GM20000 (cell line): Measurements from ENCODE around the gene CAMK4.

Source experiments
- DNase-seq: peaks from one replicate; pipeline ENCODE4 v3.0.0; 2012; ENCODE audit warnings: low spot score
- TF ChIP-seq, protein P1 (sequence below): IDR thresholded peaks from 2 replicates; pipeline ENCODE4 v1.5.1; 2012; ENCODE audit warnings: mild to moderate bottlenecking, control low read depth; ENCODE audit errors: extremely low read depth, missing control alignments

Gene CAMK4

DNA sequence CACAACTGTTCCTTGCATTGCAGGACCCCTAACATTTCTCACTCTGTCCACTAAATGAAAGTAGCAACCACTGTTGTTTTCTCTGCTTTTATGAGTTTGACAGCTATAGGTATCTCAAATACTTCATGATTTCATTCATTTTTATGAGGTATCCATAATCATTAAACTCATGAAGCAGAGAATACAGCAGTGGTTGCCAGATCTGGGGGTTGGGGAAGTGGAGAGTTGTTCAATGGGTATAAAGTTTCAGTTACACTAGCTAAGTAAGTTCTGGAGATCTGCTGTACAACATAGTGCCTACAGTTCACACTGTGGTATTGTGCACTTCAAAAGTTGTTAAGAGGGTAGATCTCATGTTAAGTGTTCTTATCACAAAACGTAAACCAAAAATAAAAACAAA, 23.4 kb upstream of the CAMK4 start:
- TF ChIP-seq, protein P1, sequence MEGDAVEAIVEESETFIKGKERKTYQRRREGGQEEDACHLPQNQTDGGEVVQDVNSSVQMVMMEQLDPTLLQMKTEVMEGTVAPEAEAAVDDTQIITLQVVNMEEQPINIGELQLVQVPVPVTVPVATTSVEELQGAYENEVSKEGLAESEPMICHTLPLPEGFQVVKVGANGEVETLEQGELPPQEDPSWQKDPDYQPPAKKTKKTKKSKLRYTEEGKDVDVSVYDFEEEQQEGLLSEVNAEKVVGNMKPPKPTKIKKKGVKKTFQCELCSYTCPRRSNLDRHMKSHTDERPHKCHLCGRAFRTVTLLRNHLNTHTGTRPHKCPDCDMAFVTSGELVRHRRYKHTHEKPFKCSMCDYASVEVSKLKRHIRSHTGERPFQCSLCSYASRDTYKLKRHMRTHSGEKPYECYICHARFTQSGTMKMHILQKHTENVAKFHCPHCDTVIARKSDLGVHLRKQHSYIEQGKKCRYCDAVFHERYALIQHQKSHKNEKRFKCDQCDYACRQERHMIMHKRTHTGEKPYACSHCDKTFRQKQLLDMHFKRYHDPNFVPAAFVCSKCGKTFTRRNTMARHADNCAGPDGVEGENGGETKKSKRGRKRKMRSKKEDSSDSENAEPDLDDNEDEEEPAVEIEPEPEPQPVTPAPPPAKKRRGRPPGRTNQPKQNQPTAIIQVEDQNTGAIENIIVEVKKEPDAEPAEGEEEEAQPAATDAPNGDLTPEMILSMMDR: no peak

DNA sequence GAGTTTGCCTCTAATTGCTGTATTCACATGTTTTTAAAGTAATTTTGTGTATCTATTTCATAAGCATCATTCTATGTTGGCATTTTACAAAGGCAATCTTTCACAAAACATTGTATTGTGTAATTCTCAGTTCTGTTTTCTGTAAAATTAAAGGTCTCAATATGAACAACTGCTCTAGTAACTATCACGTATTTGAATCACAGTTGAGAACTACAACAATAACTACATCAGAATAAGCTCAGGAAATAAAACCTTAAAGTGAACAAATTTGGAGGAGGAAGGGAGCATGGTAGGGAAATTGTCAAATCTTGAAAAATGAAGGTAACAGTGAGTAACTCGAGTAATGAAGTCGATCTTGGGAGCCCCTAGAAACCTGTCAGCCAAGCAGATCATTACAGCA, 22.5 kb upstream of the CAMK4 start:
- TF ChIP-seq, protein P1: no peak

More for the DNA sequence above, 23.4 kb upstream of the CAMK4 start:
- DNase-seq: no peak

DNA sequence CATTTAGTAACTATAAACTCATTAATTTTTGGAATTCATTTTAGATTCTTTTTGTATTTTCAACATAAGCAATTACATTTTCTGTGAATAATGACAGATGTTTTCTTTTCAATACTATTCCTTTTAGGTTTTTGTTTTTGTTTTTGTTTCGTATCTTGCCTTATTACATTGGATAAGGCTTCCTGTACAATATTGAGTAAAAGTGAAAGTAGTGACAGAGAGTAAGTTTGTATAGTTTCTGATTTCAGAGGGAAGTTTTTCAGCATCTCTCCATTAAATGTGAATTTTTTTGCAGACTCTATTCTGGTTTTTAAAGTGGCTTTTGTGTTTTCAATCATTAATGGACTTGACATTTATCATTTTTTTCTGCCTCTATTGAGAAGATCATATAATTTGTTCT, 12.8 kb upstream of the CAMK4 start:
- TF ChIP-seq, protein P1: no peak
- peak; percentile 47 for DNase-seq

More for the DNA sequence above, 22.5 kb upstream of the CAMK4 start:
- no peak for DNase-seq

DNA sequence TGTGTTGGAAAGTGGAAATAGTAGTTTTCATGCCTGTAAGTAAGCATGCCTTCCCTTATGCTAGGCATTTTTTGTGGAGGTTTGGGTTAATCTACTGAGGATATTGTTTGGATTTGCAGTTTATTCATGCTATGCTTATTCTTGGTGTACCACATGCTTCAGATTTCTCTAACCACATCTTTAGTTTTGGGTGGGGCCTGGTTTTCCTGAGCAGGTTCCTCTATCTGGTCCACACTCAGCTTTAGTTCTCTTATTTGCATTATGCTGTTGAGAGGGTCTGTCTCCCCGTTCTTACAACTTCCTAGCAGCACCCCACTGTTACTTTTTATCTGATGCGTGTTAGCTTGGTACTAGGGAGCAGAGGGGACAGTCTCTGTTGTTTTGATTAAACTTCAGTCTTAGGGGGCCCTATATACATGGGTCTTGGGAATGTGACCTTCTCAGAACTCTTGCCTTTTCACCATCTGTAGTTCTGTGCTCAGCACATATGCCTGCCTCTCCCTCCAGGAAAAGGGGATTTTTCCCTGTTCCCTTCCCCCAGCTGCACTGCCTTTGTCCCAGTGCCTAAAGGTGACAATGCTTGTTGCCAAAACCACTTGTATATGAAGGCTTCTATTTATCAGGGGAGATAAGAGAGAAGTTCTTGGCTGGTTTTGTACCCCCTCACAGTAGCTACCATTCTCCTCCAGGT, 10.0 kb upstream of the CAMK4 start:
- no peak for DNase-seq
- TF ChIP-seq, protein P1: no peak

DNA sequence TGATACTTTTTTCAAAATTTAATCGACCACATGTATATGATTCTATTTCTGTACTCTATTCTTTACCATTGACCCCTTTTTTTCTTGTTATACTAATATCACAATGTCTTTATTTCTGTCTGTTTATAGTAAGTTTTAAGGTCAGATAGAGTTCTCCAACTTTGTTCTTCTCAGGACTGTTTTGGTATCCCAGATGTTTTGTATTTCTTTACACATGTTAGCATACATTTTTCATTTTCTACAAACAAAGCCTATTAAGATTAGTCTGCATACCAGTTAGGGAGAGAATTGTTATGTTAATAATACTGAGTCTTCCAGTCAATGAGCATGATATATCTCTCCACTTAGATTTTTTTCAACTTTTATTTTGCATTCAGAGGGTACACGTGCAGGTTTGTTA, 8.2 kb upstream of the CAMK4 start:
- no peak for DNase-seq
- TF ChIP-seq, protein P1: no peak

DNA sequence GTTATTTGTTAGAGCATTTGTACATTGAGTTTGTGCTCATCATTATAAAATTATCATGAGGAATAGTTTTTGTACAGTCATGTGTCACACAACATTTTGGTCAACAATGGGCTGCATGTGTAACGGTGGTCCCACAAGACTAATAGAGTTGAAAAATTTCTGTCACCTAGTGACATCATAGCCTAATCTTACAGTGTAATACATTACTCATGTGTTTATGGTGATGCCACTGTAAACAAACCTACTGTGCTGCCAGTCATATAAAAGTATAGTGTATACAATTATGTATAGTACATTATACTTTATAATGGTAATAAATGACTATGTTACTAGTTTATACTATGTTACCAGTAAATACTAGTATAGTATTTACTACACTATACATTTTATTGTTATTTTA, 3.0 kb upstream of the CAMK4 start:
- DNase-seq: no peak
- TF ChIP-seq, protein P1: no peak

DNA sequence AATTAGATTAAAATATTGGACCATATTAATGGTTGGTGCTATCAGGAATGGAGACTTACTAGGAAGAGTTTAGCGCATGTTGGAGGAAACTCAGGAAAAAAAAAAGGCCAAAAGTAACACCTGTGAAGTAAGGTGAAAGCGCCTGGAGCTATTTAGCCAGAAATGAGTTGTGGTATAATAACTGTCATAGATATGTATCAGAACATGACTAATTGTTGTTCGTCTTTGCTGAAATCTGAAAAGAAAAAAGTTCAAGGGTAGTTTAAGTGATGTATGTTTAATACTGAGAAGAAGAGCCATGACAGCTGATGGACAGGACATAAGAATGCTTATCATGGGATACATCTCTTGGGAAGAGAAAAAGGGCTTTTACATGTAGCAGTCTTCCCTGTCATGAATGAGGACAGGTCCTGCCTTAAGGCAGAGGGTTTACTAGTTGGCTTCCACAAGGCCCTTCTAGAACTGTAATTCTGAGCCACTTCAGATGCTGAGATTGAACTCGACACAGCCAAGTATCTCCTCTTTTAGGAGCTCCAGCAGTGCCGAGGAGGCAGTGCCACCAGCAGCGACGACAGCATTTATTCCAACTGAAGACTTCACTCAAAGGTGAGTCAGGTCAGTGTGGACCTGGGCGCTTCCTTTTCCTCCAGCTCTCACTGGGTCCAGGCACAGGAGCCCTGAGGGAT, 940 bp upstream of the CAMK4 start:
- no peak for DNase-seq
- TF ChIP-seq, protein P1: no peak
